ENCODE measurements around the gene UMODL1.

DNA sequence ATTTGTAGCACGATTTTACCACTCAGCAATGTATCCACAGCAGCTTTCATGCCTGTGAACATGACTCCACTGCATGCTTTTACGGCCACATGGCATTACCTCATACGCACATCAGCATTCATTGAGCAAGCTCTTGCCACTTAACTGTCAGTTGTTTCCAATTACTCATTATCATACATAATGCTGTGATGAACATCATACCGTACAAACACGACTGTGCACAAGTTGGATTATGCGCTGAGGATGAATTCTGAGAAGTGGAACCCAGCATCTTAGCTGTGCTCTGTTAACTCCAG, 9.6 kb downstream of the UMODL1 start:
- TF ChIP-seq, protein P1, sequence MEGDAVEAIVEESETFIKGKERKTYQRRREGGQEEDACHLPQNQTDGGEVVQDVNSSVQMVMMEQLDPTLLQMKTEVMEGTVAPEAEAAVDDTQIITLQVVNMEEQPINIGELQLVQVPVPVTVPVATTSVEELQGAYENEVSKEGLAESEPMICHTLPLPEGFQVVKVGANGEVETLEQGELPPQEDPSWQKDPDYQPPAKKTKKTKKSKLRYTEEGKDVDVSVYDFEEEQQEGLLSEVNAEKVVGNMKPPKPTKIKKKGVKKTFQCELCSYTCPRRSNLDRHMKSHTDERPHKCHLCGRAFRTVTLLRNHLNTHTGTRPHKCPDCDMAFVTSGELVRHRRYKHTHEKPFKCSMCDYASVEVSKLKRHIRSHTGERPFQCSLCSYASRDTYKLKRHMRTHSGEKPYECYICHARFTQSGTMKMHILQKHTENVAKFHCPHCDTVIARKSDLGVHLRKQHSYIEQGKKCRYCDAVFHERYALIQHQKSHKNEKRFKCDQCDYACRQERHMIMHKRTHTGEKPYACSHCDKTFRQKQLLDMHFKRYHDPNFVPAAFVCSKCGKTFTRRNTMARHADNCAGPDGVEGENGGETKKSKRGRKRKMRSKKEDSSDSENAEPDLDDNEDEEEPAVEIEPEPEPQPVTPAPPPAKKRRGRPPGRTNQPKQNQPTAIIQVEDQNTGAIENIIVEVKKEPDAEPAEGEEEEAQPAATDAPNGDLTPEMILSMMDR (IDR thresholded peaks at IDR 0.05), result no peak
- TF ChIP-seq POLR2A (IDR thresholded peaks at IDR 0.05) (no peak), EP300 (IDR thresholded peaks at IDR 0.05) (no peak)

Measured in ovary (tissue), 3 donors.